Dermis microvascular lymphatic vessel endothelial cell (primary cell): ENCODE measurements around the gene ERG. TPM values are rescaled to one million over a fixed set of nuclear protein-coding genes. Genes with fewer than 3 reads are reported as not detected.

Experiments
- DNase-seq, 2 donors: peaks; one replicate each; pipeline versions ENCODE4 v3.0.0 to v3.0.0-alpha.2; 2010; ENCODE audit warnings: low read depth in 2 of 2
- total RNA-seq: library from RNA; depleted of rRNA; stranded (reverse); fragments of >200 nt; gene quantifications from 2 replicates; pipeline ENCODE4 v1.2.1, GENCODE V29; 2014

ERG gene
- total RNA-seq, 1 donor from 2014 or later: 41.0 TPM

DNA sequence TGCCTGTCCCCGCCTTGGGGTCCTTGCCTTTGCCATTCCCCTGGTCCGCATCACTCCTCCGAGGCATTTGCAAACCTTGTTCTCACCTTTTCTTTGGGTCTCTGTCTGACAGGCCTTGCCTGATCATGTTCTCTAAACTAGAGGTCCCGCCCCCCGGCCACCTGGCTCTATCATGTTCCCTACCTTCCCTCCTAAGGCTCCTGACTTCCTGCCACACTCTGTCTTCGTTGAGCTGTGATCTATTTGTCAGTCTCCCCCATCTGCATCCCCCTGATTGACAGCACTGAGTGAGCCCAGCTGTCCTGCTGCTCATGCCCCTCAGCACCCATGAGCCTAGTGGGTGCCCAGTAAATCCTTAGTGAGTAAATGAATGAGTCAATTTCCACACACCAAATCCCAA is 22.8 kb downstream of the ERG start:
- no peak for DNase-seq

DNA sequence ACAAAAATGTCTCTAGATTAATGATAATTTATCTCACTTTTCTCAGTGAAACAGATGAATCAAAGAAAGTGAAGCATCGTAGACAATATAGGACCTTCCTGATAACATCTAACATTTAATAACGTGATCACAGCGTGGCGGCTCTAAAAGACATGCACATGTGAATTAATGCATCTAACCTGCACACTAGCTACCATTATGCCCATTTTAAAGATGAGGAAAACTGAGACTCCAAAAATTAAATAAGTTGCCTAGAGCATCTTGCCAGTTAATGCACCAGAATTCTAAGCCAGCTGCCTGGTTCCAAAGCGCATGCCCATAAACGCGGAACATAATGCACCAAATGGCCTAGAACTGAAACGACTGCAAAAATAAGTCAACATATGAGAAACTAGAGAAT is 23.5 kb downstream of the ERG start:
- no peak for DNase-seq

DNA sequence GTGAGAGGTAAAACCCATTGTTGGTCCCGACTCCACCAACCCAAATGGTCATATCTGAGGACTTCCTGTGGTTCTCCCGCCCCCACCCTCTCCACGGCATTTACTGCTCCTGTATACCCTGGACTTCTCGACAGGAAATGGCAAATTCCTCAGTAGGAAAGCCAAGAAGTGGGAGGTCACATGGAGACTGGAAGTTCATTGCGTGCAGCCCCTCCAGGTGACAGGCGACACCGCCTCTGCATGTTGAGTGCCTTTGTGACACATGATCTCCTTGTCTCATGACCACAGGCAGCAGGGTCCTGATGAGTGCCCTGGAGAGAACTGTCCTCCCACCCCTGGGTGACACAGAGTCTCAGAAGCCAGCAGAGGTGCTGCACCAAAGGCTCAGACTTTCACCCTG is 24.2 kb downstream of the ERG start:
- peak in 1 of 2 donors; percentile 65 for DNase-seq

GRCh38 chr21:38472412-38473108 is 25.7 kb downstream of the ERG start:
- DNase-seq: no peak

GRCh38 chr21:38471766-38472165 is 26.5 kb downstream of the ERG start:
- no peak for DNase-seq

DNA sequence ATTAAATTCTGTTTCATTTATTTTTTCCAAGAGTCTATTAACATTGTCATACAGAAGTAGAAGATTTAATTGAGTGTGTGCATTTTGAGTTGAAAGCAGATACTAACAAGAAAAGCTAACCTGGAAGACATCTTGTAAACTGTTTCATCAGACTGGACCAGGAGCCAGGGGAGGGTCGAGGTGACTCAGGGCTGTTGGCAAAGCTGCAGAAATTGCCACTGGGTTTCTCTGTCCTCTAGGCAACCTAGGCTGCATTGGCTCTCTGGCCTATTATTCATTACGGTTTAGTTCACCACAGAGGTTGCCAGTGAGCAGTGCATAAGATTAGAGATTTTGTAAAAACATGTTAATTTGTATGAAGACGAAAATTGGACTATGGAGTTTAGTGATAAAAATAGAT is 27.5 kb downstream of the ERG start:
- DNase-seq: peak in 1 of 2 donors; percentile 78

GRCh38 chr21:38469642-38470041 is 28.6 kb downstream of the ERG start:
- no peak for DNase-seq

DNA sequence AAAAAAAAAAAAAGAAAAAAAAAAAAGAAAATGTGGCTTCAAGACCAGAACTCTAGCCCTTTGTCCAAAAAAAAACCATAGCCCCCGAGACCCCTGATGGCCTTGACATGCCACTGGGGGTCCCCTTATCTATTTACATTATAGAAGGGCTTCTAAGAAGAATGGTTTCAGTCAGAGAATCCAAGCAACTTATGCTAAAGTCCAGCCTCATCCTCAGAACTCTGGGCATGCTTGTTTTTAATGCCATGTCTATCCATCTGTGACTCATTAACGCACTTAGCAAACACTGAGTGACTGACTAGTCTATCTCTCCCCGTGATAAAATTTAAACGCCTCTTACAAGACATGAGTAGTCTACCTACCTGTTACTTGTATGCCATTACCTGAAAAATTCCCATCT is 29.3 kb downstream of the ERG start:
- no peak for DNase-seq

DNA sequence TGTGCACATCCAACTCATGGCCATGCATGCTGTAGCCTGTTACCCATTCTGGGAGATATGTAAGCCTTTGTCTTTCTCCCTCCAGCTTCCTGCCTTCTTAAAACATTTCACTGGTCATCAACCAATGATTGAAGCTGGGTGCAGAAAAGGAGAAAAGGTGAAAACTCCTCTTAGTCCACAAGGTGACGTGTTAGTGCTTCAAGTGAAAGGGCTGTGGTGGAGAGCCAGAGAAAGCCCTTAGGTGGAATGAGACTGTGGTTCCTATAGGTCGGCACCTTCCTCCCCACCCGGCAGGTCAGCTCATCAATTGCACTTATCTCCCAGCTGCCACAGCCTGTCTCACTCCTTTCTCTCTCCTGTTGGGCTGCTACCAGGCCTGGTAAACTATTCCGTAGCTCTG is 30.4 kb downstream of the ERG start:
- DNase-seq: no peak

DNA sequence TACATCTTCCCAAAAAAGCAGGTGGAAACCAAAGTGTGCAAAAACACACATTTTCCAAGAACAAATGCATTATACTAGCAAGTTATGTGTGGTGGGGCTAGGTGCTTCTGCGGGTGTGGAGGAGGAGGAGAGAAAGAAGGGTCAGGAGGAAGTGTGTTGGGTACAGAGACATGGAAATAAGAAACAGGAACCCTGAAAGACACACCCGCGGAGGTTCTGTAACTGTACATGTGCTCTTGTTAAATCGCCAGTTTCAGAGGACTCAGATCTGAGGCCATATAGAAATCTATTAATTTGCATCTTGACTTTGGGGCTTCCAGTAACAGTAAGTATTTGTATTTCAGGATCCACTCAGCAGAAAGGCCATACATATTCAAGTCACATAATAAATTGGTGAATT is 30.9 kb downstream of the ERG start:
- no peak for DNase-seq

DNA sequence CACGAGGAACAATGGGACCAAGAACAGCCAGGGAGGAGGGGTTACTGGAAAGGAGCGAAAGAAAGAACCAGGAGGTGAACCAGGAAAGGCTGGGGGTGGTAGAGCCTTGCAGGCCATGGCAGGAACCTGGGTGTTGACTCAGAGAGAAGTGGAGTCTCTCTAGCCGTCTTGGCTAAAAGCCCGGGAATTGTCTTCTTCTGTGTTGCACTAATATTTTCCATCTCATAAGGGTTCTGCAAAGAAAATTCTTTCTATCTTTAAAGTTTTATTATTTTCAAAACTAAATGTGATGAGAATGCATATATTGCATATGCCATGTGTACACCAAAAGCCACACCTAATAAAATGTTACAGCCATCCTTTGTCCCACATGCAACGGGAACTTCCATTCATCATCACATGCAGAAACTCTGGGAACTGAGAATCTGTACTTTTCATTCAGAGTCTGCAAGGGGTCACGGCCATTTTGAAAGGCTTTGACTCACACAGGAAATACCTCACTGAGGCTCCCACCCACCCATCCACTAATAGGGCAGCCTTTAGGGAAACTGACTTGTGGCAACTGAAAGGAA is 38.0 kb downstream of the ERG start:
- DNase-seq: peak; percentile 70 to 95

DNA sequence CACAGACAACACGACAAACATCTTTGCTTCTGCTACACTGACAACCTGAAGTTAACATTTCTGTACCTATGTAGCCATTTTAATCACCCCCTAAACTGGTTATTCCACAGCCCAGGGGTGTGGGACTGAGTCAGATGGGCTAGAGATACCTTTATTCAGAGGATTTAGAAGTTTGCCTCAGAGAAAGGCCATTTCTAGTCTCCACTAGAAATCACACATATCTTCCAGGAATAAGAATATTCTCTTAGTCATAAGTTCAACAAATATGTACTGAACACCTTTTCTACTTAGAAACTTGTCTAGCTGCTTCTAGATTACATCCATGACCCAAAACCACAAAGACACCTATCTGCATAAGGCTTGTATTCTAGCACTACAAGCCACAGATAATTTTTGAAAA is 38.8 kb downstream of the ERG start:
- no peak for DNase-seq

- DNase-seq: peak; percentile 83 to 86
Measured at GRCh38 chr21:38455403-38455802, 42.9 kb downstream of the ERG start.

DNA sequence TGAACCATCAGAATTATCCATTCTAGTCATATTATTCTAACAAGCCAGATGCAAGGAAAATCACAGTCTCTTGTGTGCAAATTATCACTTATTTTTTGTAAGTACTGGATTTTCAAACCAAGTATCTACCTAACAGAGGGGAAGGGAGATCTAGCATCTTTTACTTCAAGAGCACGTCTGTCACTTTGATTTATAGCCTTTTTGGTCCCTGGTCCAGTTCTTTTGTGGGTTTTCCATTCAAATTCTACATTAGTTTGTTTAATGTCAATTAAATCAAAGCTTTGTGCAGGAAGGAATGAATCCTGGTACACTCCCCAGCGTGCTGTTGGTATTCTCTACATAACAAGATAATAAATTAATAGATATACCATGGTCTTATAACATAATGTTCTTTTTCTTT is 43.6 kb downstream of the ERG start:
- DNase-seq: no peak

DNA sequence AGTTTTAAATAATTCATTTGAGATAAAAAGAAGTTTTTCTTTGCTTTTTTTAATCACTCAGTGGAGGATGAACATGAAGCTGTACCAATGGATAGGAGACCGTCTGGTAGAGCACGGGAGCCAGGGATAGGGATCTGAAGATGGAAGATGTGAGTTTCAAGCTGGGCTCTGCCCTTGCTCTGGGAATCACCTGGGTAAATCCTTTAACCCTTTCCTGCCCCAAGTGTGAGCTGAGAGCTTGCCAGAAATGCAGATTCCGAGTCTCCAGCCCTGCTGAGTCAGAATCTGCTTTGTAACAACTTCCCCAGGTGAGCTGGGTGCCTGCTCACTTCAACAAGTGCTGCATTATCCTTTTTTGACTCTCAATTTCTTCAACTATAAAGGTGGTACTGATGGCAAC is 44.1 kb downstream of the ERG start:
- DNase-seq: no peak

DNA sequence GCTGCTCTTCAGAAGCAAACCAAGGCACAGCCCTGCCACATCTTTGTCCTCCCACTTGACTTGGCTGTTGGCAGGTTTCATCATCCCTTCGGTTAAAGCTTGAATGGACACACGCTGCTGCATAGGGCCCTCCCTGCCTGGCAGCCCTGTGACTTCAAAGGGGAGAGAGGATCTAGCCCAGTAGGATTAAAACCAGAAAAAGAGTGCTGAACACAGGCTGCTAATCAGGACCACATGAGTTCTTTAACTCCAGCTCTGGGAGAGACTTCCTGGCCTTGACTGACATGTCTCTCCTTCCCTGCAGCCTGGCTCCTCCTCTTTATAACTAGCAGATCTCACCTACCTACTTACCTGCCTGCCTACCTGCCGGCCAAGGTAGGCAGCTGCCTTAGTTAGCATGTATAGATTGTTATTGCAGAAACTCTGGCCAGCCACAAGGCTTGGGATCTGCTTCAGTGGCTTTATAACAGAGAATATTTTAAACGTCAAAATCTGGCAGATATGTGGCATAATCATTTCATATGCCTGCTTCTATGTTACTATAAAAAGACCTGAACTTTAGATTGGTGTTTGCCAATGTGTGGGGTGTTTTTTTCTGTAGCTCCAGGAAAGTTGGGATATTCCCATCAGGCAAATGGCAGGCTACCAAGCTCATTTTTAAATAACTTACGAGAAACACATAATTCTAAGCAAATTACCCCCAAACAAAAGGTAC is 49.4 kb downstream of the ERG start:
- DNase-seq: no peak

GRCh38 chr21:38447611-38448010 is 50.7 kb downstream of the ERG start:
- peak in 1 of 2 donors; percentile 81 for DNase-seq

GRCh38 chr21:38444691-38445090 is 53.6 kb downstream of the ERG start:
- no peak for DNase-seq

GRCh38 chr21:38443110-38443509 is 55.2 kb downstream of the ERG start:
- DNase-seq: peak; percentile 71 to 85

- DNase-seq: no peak
Measured at GRCh38 chr21:38441153-38441552, 57.1 kb downstream of the ERG start.

- DNase-seq: peak in 1 of 2 donors; percentile 92
Measured at GRCh38 chr21:38440746-38441145, 57.5 kb downstream of the ERG start.

DNA sequence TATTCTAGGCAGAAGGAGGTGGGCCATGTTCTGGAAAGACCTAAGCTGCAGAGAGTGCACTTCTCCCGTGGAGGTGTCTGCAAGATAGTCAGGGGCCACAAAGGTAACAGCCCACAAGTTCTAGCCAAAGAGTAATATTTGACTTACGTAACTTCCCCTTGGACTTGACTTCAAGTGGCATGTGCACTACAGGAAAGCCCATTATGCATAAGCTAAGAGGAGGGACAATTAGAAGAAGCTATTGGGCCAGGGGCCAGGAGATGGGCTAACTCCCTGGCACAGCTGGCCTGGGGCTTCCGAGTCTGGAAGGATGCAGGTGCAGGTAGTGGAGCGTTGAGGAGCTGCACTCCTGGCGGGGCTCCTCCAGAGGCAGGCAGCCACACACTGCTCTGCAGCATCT is 58.3 kb downstream of the ERG start:
- no peak for DNase-seq

DNA sequence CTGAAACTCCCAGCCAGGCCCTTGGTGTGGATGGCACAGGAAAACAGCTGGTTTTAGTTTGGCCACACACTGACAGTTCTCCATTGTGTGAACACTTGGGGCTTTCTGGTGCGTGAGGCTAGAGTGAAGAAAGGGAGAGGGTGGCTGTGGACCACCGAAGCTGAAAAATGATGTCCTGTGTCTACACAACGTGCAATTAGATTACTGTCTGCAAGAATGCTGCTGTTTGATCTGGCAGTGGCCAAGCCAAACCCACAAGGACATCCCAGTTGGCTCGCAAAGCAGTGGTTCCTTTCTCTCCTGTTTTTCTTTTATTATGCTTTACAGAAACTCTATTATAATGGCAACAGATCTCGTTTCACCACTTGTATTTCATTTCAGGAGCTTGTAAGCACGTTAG is 58.9 kb downstream of the ERG start:
- DNase-seq: no peak
